ENCODE data around the gene TTLL3. TPM values are rescaled to one million over a fixed set of nuclear protein-coding genes. Genes with fewer than 3 reads are reported as not detected.
A peak's percentile ranks its signal among the peaks of the same experiment; 100 is the strongest.
"Not testable (repeated sequence)": the region's sequence is repeated elsewhere in the genome, so short reads cannot be mapped to it uniquely, and the experiment has no call there.

Gene TTLL3
- total RNA-seq, 2 donors from 2014 or later: 40.7 to 69.0 TPM

GRCh38 chr3:9843715-9844438 lies 33.8 kb downstream of the TTLL3 start, which contains the start of gene RPUSD3:
Gene RPUSD3 (minus strand): TSS chr3:9844008. CDS start chr3:9843990, 18 bp downstream.
- TF ChIP-seq CTCF (IDR thresholded peaks at IDR 0.05): peak in 1 of 4 experiments; percentile 3
- peak; percentile 97 for TF ChIP-seq POLR2AphosphoS5 (IDR thresholded peaks at IDR 0.05)
- TF ChIP-seq POLR2A (IDR thresholded peaks at IDR 0.05): peak; percentile 83
- no peaks in the 10 kb centered on the region for H3K36me3 ChIP-seq
- H3K27me3 ChIP-seq (replicated peaks; ENCODE audit: insufficient read depth): no peaks in the 10 kb centered on the region
- H3K4me3 ChIP-seq: peak within 1 kb of the TSS; percentile 52 to 59
- DNase-seq (ENCODE audit: low spot score): peak; percentile 98
- H3K4me1 ChIP-seq (replicated peaks): no peaks in the 10 kb centered on the region
- H3K9me3 ChIP-seq: no peaks in the 10 kb centered on the region
- intact Hi-C loops (cut with DNase I): loop anchor here (2.0 to 5.0 kb wide), 3 partner anchors 73 to 112 kb away; partner anchors contain the start of genes BRPF1, CRELD1 and IL17RC
- WGBS: 0% methylated on average over 29 of the region's 42 CpGs
- peak within 1 kb of the TSS; percentile 83 to 85 for H3K27ac ChIP-seq

- 69% methylated on average over 5 of the region's 6 CpGs for WGBS
- Histone ChIP-seq H3K27me3 (replicated peaks; ENCODE audit: insufficient read depth) (no peaks in the 10 kb centered on the region), H3K4me1 (replicated peaks) (no peaks in the 10 kb centered on the region), H3K9me3 (no peaks in the 10 kb centered on the region), H3K27ac (no peak overlapping the region), H3K36me3 (no peaks in the 10 kb centered on the region), H3K4me3 (no peak overlapping the region)
- no peak for DNase-seq (ENCODE audit: low spot score)
- intact Hi-C loops (cut with DNase I): no loop called here
- TF ChIP-seq POLR2A (IDR thresholded peaks at IDR 0.05) (no peak), CTCF (IDR thresholded peaks at IDR 0.05) (no peak), POLR2AphosphoS5 (IDR thresholded peaks at IDR 0.05) (no peak)
Observed at GRCh38 chr3:9846231-9846630, 36.2 kb downstream of the TTLL3 start.

GRCh38 chr3:9846931-9847488 lies 36.9 kb downstream of the TTLL3 start:
- Histone ChIP-seq H3K27ac (no peak overlapping the region), H3K4me3 (no peak overlapping the region), H3K36me3 (no peaks in the 10 kb centered on the region), H3K9me3 (no peaks in the 10 kb centered on the region), H3K27me3 (replicated peaks; ENCODE audit: insufficient read depth) (no peaks in the 10 kb centered on the region), H3K4me1 (replicated peaks) (no peaks in the 10 kb centered on the region)
- WGBS: 96% methylated on average over 6 of the region's 6 CpGs
- intact Hi-C loops (cut with DNase I): no loop called here
- TF ChIP-seq CTCF (IDR thresholded peaks at IDR 0.05) (no peak), POLR2A (IDR thresholded peaks at IDR 0.05) (no peak), POLR2AphosphoS5 (IDR thresholded peaks at IDR 0.05) (no peak)
- DNase-seq (ENCODE audit: low spot score): no peak

- H3K4me1 ChIP-seq (replicated peaks); H3K9me3 ChIP-seq; H3K27ac ChIP-seq; H3K27me3 ChIP-seq (replicated peaks; ENCODE audit: insufficient read depth); DNase-seq (ENCODE audit: low spot score); H3K4me3 ChIP-seq; H3K36me3 ChIP-seq; intact Hi-C loops (cut with DNase I): not testable (repeated sequence)
- WGBS: 37% methylated on average over 9 of the region's 9 CpGs
Observed at GRCh38 chr3:9847870-9848269, 37.8 kb downstream of the TTLL3 start.

- H3K9me3 ChIP-seq; H3K27ac ChIP-seq; intact Hi-C loops (cut with DNase I); H3K4me1 ChIP-seq (replicated peaks); H3K27me3 ChIP-seq (replicated peaks; ENCODE audit: insufficient read depth); DNase-seq (ENCODE audit: low spot score); H3K4me3 ChIP-seq; H3K36me3 ChIP-seq: not testable (repeated sequence)
- peak; percentile 21 to 56 (median 46) for TF ChIP-seq CTCF (IDR thresholded peaks at IDR 0.05)
- WGBS: 37% methylated on average over 4 of the region's 4 CpGs
Observed at GRCh38 chr3:9848860-9849259, 38.8 kb downstream of the TTLL3 start.

GRCh38 chr3:9851383-9851782 lies 41.3 kb downstream of the TTLL3 start:
- H3K9me3 ChIP-seq; intact Hi-C loops (cut with DNase I); H3K27ac ChIP-seq; H3K4me3 ChIP-seq; DNase-seq (ENCODE audit: low spot score); H3K36me3 ChIP-seq; H3K4me1 ChIP-seq (replicated peaks); H3K27me3 ChIP-seq (replicated peaks; ENCODE audit: insufficient read depth): not testable (repeated sequence)
- 66% methylated on average over 6 of the region's 6 CpGs for WGBS

GRCh38 chr3:9851926-9852325 lies 41.9 kb downstream of the TTLL3 start:
- H3K27me3 ChIP-seq (replicated peaks; ENCODE audit: insufficient read depth); H3K4me1 ChIP-seq (replicated peaks); H3K36me3 ChIP-seq; intact Hi-C loops (cut with DNase I); DNase-seq (ENCODE audit: low spot score); H3K9me3 ChIP-seq; H3K27ac ChIP-seq; H3K4me3 ChIP-seq: not testable (repeated sequence)
- WGBS: 32% methylated on average over 6 of the region's 6 CpGs
